Panc1 (cell line): ENCODE measurements around the gene MBD1. TPM values are rescaled to one million over a fixed set of nuclear protein-coding genes. Genes with fewer than 3 reads are reported as not detected.
A peak's percentile ranks its signal among the peaks of the same experiment; 100 is the strongest.

Experiments used
- ATAC-seq: fragments of 200-7000 bp; cut with Tn5 transposase; 2 replicates; pipeline ENCODE4 v1.9.1; 2020; ENCODE audit warnings: mild to moderate bottlenecking, moderate library complexity
- BruUV-seq: library from RNA; stranded (reverse); fragments of 400-500 nt; replicated peaks from 2 replicates; lab custom pipeline; 2021; lab: Mats Ljungman, UMichigan
- CTCF ChIA-PET: fragments of 300-600 bp; sonication (Branson Sonifier 250); formaldehyde crosslinking; loops from one replicate; lab custom pipeline; 2022; ENCODE audit warnings: antibody characterized with exemption; lab: Charles Lee
- POLR2A ChIA-PET: fragments of 300-600 bp; sonication (Branson Sonifier 250); formaldehyde crosslinking; loops from one replicate; lab custom pipeline; 2022; ENCODE audit warnings: antibody characterized with exemption; lab: Charles Lee
- DNase-seq: peaks from one replicate; pipeline ENCODE4 v3.0.0-alpha.2; 2010; ENCODE audit warnings: low read depth, low spot score
- H3K27ac ChIP-seq: 2 replicates; pipeline ENCODE4 v1.5.1; 2011; ENCODE audit warnings: mild to moderate bottlenecking, low read length, inconsistent platforms
- H3K27me3 ChIP-seq: fragments of 200-500 bp; sonication (Bioruptor generic); 2 replicates; pipeline ENCODE4 v1.6.0; 2014; ENCODE audit warnings: low read length, inconsistent platforms; ENCODE audit not compliant: control insufficient read depth, insufficient read depth
- H3K36me3 ChIP-seq: fragments of 200-500 bp; sonication (Bioruptor generic); 2 replicates; pipeline ENCODE4 v1.5.1; 2014; ENCODE audit warnings: inconsistent platforms, mild to moderate bottlenecking, low read length, moderate library complexity; ENCODE audit not compliant: control insufficient read depth, insufficient read depth
- H3K4me1 ChIP-seq: 2 replicates; pipeline ENCODE4 v1.5.1; 2011; ENCODE audit warnings: inconsistent platforms, mild to moderate bottlenecking, low read length, moderate library complexity; ENCODE audit not compliant: control insufficient read depth, insufficient read depth
- H3K4me3 ChIP-seq, 2 experiments: 2 replicates each; pipeline ENCODE4 v1.5.1; 2011 to 2012; ENCODE audit warnings: low read depth in 2 of 2, low read length in 2 of 2, mild to moderate bottlenecking in 2 of 2, inconsistent platforms in 1 of 2, moderate library complexity in 1 of 2
- H3K9me3 ChIP-seq: fragments of 200-500 bp; sonication (Bioruptor generic); 2 replicates; pipeline ENCODE4 v1.5.1; 2014; ENCODE audit warnings: low read depth, mild to moderate bottlenecking, inconsistent platforms, low read length, moderate library complexity; ENCODE audit not compliant: control insufficient read depth, insufficient read depth
- POLR2AphosphoS5 ChIP-seq: IDR thresholded peaks from 2 replicates; pipeline ENCODE4 v1.6.1; 2012; ENCODE audit warnings: mild to moderate bottlenecking, low read depth, low read length, moderate library complexity
- REST ChIP-seq, 2 experiments: IDR thresholded peaks; 2 replicates each; pipeline ENCODE4 v1.6.1; 2011 to 2012; ENCODE audit warnings: low read depth in 2 of 2, control low read depth in 1 of 2, low read length in 1 of 2, mild to moderate bottlenecking in 1 of 2, moderate library complexity in 1 of 2; ENCODE audit not compliant: insufficient read depth in 1 of 2
- SIN3A ChIP-seq: IDR thresholded peaks from 2 replicates; pipeline ENCODE4 v1.6.1; 2012; ENCODE audit warnings: low read depth, mild to moderate bottlenecking, low read length, moderate library complexity, borderline replicate concordance; ENCODE audit not compliant: insufficient read depth
- TCF7L2 ChIP-seq: IDR thresholded peaks from 2 replicates; pipeline ENCODE4 v1.6.1; 2011; ENCODE audit warnings: mild to moderate bottlenecking, low read depth, low read length, inconsistent platforms
- in situ Hi-C: cut with HindIII; loops from 2 replicates; pipeline ENCODE4 v1.10.0; 2016; ENCODE audit warnings: low sequenced_read_pairs, low pct_unique_long_range_greater_than_20kb
- intact Hi-C: fragments of 100-400 bp; cut with micrococcal nuclease; formaldehyde crosslinking; loops from one replicate; pipeline ENCODE4 v1.10.0; 2022; ENCODE audit not compliant: unreplicated experiment
- total RNA-seq: library from RNA; stranded (reverse); gene quantifications from one replicate; pipeline ENCODE4 v1.2.1, GENCODE V29; 2021; ENCODE audit not compliant: unreplicated experiment
- TF ChIP-seq, protein P1 (sequence below): fragments of 450-650 bp; IDR thresholded peaks from 2 replicates; pipeline ENCODE4 v1.5.1; 2017; ENCODE audit warnings: mild to moderate bottlenecking

MBD1 gene
- total RNA-seq, 1 experiment from 2014 or later, result 47.3 TPM

DNA sequence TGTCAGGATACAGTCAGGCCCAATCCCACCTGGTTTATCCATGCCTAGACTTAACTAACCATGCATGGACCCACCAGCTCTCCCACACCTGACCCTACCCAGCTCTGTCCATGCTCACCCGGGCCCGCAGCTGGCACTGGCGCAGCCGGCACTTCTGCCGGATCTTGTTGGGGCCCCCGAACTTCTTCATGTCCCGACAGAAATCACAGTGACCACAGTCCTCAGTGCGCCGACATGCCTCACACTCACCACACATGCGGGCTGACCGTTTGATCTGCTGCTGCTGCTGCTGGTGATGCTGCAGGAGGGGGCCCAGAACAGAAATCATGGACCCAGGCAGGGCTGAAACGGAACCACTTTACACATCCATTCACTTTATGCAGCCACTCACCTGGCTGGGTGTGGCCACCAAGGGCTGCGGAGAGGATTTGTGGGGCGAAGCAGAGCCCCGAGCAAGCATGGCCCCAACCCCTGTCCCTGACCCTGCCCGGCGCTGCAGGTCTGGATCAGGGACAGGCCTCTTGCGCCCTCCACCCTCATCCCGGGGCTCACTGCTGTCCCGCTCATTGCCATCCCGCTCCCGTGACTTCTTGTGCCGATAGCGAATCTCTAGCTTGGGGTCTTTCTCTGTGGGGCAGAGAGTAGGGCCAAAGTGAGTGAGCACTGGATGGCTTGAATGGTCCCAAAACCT lies 4.5 kb upstream of the MBD1 start:
- ATAC-seq, result no peak
- POLR2A ChIA-PET, result no interaction called here
- 0 out of 2 replicates have a peak, but pooled peaks cover 3% of the 10 kb centered on the region for H3K4me1 ChIP-seq
- intact Hi-C loops (loop anchor here (10.0 kb wide), 1 partner anchor 69 kb away; no protein-coding TSS in a partner anchor), in situ Hi-C loops (no loop called here)
- DNase-seq, result no peak
- H3K36me3 ChIP-seq, result peaks cover 5% of the 10 kb centered on the region; the same call in 1 of the 2 replicates
- H3K4me3 ChIP-seq, result no peak overlapping the region
- H3K27ac ChIP-seq, result no peak overlapping the region
- TSS peak; percentile 59 for BruUV-seq
- TF ChIP-seq SIN3A (no peak), TCF7L2 (no peak), REST (IDR thresholded peaks at IDR 0.05; ENCODE audit: insufficient read depth in 1 of 2, low read depth in 2 of 2, low read length in 1 of 2) (no peak), POLR2AphosphoS5 (no peak)
- TF ChIP-seq, protein P1, sequence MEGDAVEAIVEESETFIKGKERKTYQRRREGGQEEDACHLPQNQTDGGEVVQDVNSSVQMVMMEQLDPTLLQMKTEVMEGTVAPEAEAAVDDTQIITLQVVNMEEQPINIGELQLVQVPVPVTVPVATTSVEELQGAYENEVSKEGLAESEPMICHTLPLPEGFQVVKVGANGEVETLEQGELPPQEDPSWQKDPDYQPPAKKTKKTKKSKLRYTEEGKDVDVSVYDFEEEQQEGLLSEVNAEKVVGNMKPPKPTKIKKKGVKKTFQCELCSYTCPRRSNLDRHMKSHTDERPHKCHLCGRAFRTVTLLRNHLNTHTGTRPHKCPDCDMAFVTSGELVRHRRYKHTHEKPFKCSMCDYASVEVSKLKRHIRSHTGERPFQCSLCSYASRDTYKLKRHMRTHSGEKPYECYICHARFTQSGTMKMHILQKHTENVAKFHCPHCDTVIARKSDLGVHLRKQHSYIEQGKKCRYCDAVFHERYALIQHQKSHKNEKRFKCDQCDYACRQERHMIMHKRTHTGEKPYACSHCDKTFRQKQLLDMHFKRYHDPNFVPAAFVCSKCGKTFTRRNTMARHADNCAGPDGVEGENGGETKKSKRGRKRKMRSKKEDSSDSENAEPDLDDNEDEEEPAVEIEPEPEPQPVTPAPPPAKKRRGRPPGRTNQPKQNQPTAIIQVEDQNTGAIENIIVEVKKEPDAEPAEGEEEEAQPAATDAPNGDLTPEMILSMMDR, result no peak
- CTCF ChIA-PET, result no interaction called here
- H3K27me3 ChIP-seq, result no peaks in the 10 kb centered on the region
- H3K9me3 ChIP-seq, result no peaks in the 10 kb centered on the region

GRCh38 chr18:50285071-50285470 lies 3.7 kb upstream of the MBD1 start:
- intact Hi-C loops, result loop anchor here (10.0 kb wide), 1 partner anchor 70 kb away; no protein-coding TSS in a partner anchor
- H3K27me3 ChIP-seq, result no peaks in the 10 kb centered on the region
- H3K36me3 ChIP-seq, result peaks cover 5% of the 10 kb centered on the region; the same call in 1 of the 2 replicates
- peaks cover 7% of the 10 kb centered on the region for H3K4me1 ChIP-seq
- no peak overlapping the region for H3K27ac ChIP-seq
- DNase-seq (no peak), ATAC-seq (no peak)
- ChIA-PET CTCF (no interaction called here), POLR2A (no interaction called here)
- TF ChIP-seq, protein P1, result no peak
- TF ChIP-seq REST (IDR thresholded peaks at IDR 0.05; ENCODE audit: insufficient read depth in 1 of 2, low read depth in 2 of 2, low read length in 1 of 2), result no peak
- TF ChIP-seq POLR2AphosphoS5, result no peak
- no peak for TF ChIP-seq TCF7L2
- TF ChIP-seq SIN3A, result no peak
- H3K9me3 ChIP-seq, result no peaks in the 10 kb centered on the region
- H3K4me3 ChIP-seq, result no peak overlapping the region
- no TSS peak for BruUV-seq
- in situ Hi-C loops, result no loop called here
